Calu3 (cell line): ENCODE data around the gene ARX. TPM values are rescaled to one million over a fixed set of nuclear protein-coding genes. Genes with fewer than 3 reads are reported as not detected.
A peak's percentile ranks its signal among the peaks of the same experiment; 100 is the strongest.

Experiments used
- BruUV-seq: library from RNA; stranded (reverse); fragments of 400-500 nt; replicated peaks from 2 replicates; lab custom pipeline; 2021; lab: Mats Ljungman, UMichigan
- CTCF ChIA-PET: fragments of 300-600 bp; sonication (Branson Sonifier 250); formaldehyde crosslinking; loops from one replicate; lab custom pipeline; 2022; ENCODE audit warnings: antibody characterized with exemption; lab: Charles Lee
- DNase-seq: peaks from one replicate; pipeline ENCODE4 v3.0.0; 2022
- H3K27ac Mint-ChIP-seq: one replicate; pipeline ENCODE4 v1.8.0; 2022; ENCODE audit warnings: mixed read lengths; ENCODE audit not compliant: unreplicated experiment
- H3K27me3 Mint-ChIP-seq: one replicate; pipeline ENCODE4 v1.8.0; 2022; ENCODE audit warnings: mixed read lengths; ENCODE audit not compliant: unreplicated experiment
- H3K36me3 Mint-ChIP-seq: one replicate; pipeline ENCODE4 v1.8.0; 2022; ENCODE audit warnings: mild to moderate bottlenecking, moderate library complexity, mixed read lengths; ENCODE audit not compliant: insufficient read depth, unreplicated experiment
- H3K4me1 Mint-ChIP-seq: one replicate; pipeline ENCODE4 v1.8.0; 2022; ENCODE audit warnings: mild to moderate bottlenecking, low read depth, mixed read lengths; ENCODE audit not compliant: unreplicated experiment
- H3K4me3 Mint-ChIP-seq: one replicate; pipeline ENCODE4 v1.8.0; 2022; ENCODE audit warnings: mild to moderate bottlenecking, low read depth, moderate library complexity, mixed read lengths; ENCODE audit not compliant: unreplicated experiment
- H3K9me3 Mint-ChIP-seq: one replicate; pipeline ENCODE4 v1.8.0; 2022; ENCODE audit warnings: low read depth, mixed read lengths; ENCODE audit not compliant: unreplicated experiment
- CTCF ChIP-seq: fragments of 200-600 bp; IDR thresholded peaks from one replicate; pipeline ENCODE4 v1.8.0; 2022; ENCODE audit warnings: antibody characterized with exemption; ENCODE audit not compliant: unreplicated experiment
- intact Hi-C: fragments of 100-400 bp; cut with micrococcal nuclease; formaldehyde crosslinking; loops from one replicate; pipeline ENCODE4 v1.10.0; 2022; ENCODE audit not compliant: unreplicated experiment
- total RNA-seq: library from RNA; stranded (reverse); gene quantifications from 2 replicates; pipeline ENCODE4 v1.2.3, GENCODE V29; 2022

ARX gene
- total RNA-seq, 1 experiment from 2014 or later, result not detected

- no peak overlapping the region for H3K27ac Mint-ChIP-seq
These were observed 33.6 kb upstream of the ARX start for GRCh38 chrX:25049357-25049756.

GRCh38 chrX:25048178-25048577 lies 32.4 kb upstream of the ARX start:
- Mint-ChIP-seq H3K4me1 (peaks cover 7% of the 10 kb centered on the region), H3K36me3 (no peaks in the 10 kb centered on the region), H3K9me3 (peaks cover 2% of the 10 kb centered on the region), H3K4me3 (no peak overlapping the region), H3K27ac (no peak overlapping the region), H3K27me3 (no peaks in the 10 kb centered on the region)
- DNase-seq, result no peak
- CTCF ChIA-PET, result no interaction called here
- no peak for TF ChIP-seq CTCF
- intact Hi-C loops, result no loop called here
- no TSS peak for BruUV-seq

More at GRCh38 chrX:25049357-25049756, 33.6 kb upstream of the ARX start:
- intact Hi-C loops, result no loop called here
- H3K4me1 Mint-ChIP-seq, result peaks cover 7% of the 10 kb centered on the region
- H3K27me3 Mint-ChIP-seq, result no peaks in the 10 kb centered on the region
- BruUV-seq, result no TSS peak
- H3K9me3 Mint-ChIP-seq, result no peaks in the 10 kb centered on the region
- no peaks in the 10 kb centered on the region for H3K36me3 Mint-ChIP-seq
- H3K4me3 Mint-ChIP-seq, result no peak overlapping the region
- no peak for TF ChIP-seq CTCF
- DNase-seq, result peak; percentile 4
- CTCF ChIA-PET, result no interaction called here

- no peak for TF ChIP-seq CTCF
- DNase-seq, result no peak
- H3K4me1 Mint-ChIP-seq, result no peaks in the 10 kb centered on the region
- peaks cover 2% of the 10 kb centered on the region for H3K9me3 Mint-ChIP-seq
- H3K36me3 Mint-ChIP-seq, result no peaks in the 10 kb centered on the region
- H3K27ac Mint-ChIP-seq, result no peak overlapping the region
- CTCF ChIA-PET, result no interaction called here
- intact Hi-C loops, result no loop called here
- BruUV-seq, result no TSS peak
- H3K4me3 Mint-ChIP-seq, result no peak overlapping the region
- H3K27me3 Mint-ChIP-seq, result no peaks in the 10 kb centered on the region
These were observed 27.4 kb upstream of the ARX start for GRCh38 chrX:25043192-25043591.

- CTCF ChIA-PET, result no interaction called here
- no peak for TF ChIP-seq CTCF
- no TSS peak for BruUV-seq
These were observed 23.3 kb upstream of the ARX start for GRCh38 chrX:25039036-25039435.

More at GRCh38 chrX:25039036-25039435, 23.3 kb upstream of the ARX start:
- H3K4me3 Mint-ChIP-seq, result no peak overlapping the region
- peaks cover 15% of the 10 kb centered on the region for H3K27me3 Mint-ChIP-seq
- H3K36me3 Mint-ChIP-seq, result no peaks in the 10 kb centered on the region
- peaks cover 7% of the 10 kb centered on the region for H3K9me3 Mint-ChIP-seq
- no peak overlapping the region for H3K27ac Mint-ChIP-seq
- DNase-seq, result no peak
- intact Hi-C loops, result no loop called here
- H3K4me1 Mint-ChIP-seq, result no peaks in the 10 kb centered on the region
